Muscle layer of colon (tissue), 2 donors: ENCODE results near the gene ZFPM1.
"Not testable (repeated sequence)": the region's sequence is repeated elsewhere in the genome, so short reads cannot be mapped to it uniquely, and the experiment has no call there.

Experiments
- H3K27ac ChIP-seq: one replicate; pipeline ENCODE4 v1.7.0; 2013; ENCODE audit warnings: low read depth, mild to moderate bottlenecking, low read length, moderate library complexity
- H3K27me3 ChIP-seq, 2 donors: one replicate each; pipeline ENCODE4 v1.7.0; 2013; ENCODE audit warnings: low read length in 2 of 2, mild to moderate bottlenecking in 2 of 2; ENCODE audit not compliant: insufficient read depth in 2 of 2, control insufficient read depth in 1 of 2
- H3K36me3 ChIP-seq: one replicate; pipeline ENCODE4 v1.7.0; 2013; ENCODE audit warnings: mild to moderate bottlenecking, low read length; ENCODE audit not compliant: insufficient read depth
- H3K4me1 ChIP-seq: one replicate; pipeline ENCODE4 v1.7.0; 2013; ENCODE audit warnings: mild to moderate bottlenecking, low read length; ENCODE audit not compliant: insufficient read depth
- H3K4me3 ChIP-seq, 2 donors: one replicate each; pipeline ENCODE4 v1.7.0; 2013; ENCODE audit warnings: low read length in 2 of 2, low read depth in 1 of 2, mild to moderate bottlenecking in 1 of 2, moderate library complexity in 1 of 2
- H3K9ac ChIP-seq: one replicate; pipeline ENCODE4 v1.7.0; 2013; ENCODE audit warnings: low read length
- H3K9me3 ChIP-seq: one replicate; pipeline ENCODE4 v1.7.0; 2013; ENCODE audit warnings: mild to moderate bottlenecking, low read length
- donor health status: abdominal sarcoma.
- donor health status: Adenocarcinoma of cecum.

Gene ZFPM1

GRCh38 chr16:88453217-88453531 is at the start of gene ZFPM1:
Gene ZFPM1 (plus strand): TSS chr16:88453280. CDS start chr16:88453639, 359 bp downstream.
- Histone ChIP-seq H3K9me3 (no peaks in the 10 kb centered on the region), H3K27me3 (peaks cover 25 to 39% of the 10 kb centered on the region in 2 donors), H3K4me1 (peaks cover 21% of the 10 kb centered on the region), H3K36me3 (no peaks in the 10 kb centered on the region), H3K27ac (no peak within 1 kb of the TSS), H3K9ac (no peak within 1 kb of the TSS), H3K4me3 (peak within 1 kb of the TSS; percentile 55 to 67)

- Histone ChIP-seq H3K9ac (no peak overlapping the region), H3K9me3 (no peaks in the 10 kb centered on the region), H3K27me3 (no peaks in the 10 kb centered on the region), H3K4me1 (no peaks in the 10 kb centered on the region), H3K27ac (no peak overlapping the region), H3K4me3 (no peak overlapping the region), H3K36me3 (no peaks in the 10 kb centered on the region)
These were observed 49.1 kb upstream of the ZFPM1 start for GRCh38 chr16:88403794-88404581.

- H3K36me3 ChIP-seq = no peaks in the 10 kb centered on the region
- no peak overlapping the region for H3K27ac ChIP-seq
- no peak overlapping the region for H3K4me3 ChIP-seq
- no peak overlapping the region for H3K9ac ChIP-seq
- no peaks in the 10 kb centered on the region for H3K27me3 ChIP-seq
- no peaks in the 10 kb centered on the region for H3K9me3 ChIP-seq
- no peaks in the 10 kb centered on the region for H3K4me1 ChIP-seq
These were observed 48.3 kb upstream of the ZFPM1 start for GRCh38 chr16:88404769-88405168.

- Histone ChIP-seq H3K4me3 (peak overlapping the region in 1 of 2 donors; percentile 14), H3K9me3 (no peaks in the 10 kb centered on the region), H3K9ac (no peak overlapping the region), H3K36me3 (no peaks in the 10 kb centered on the region), H3K4me1 (no peaks in the 10 kb centered on the region), H3K27me3 (no peaks in the 10 kb centered on the region), H3K27ac (no peak overlapping the region)
These were observed 47.6 kb upstream of the ZFPM1 start for GRCh38 chr16:88405216-88406060.

GRCh38 chr16:88406096-88407041 is 46.7 kb upstream of the ZFPM1 start:
- no peaks in the 10 kb centered on the region for H3K4me1 ChIP-seq
- no peaks in the 10 kb centered on the region for H3K36me3 ChIP-seq
- H3K9me3 ChIP-seq = no peaks in the 10 kb centered on the region
- no peak overlapping the region for H3K27ac ChIP-seq
- peak overlapping the region in 1 of 2 donors; percentile 14 for H3K4me3 ChIP-seq
- H3K27me3 ChIP-seq = no peaks in the 10 kb centered on the region
- no peak overlapping the region for H3K9ac ChIP-seq

- no peak overlapping the region for H3K9ac ChIP-seq
- no peaks in the 10 kb centered on the region for H3K27me3 ChIP-seq
- H3K36me3 ChIP-seq = no peaks in the 10 kb centered on the region
- no peaks in the 10 kb centered on the region for H3K9me3 ChIP-seq
- H3K27ac ChIP-seq = no peak overlapping the region
- H3K4me3 ChIP-seq = no peak overlapping the region
- no peaks in the 10 kb centered on the region for H3K4me1 ChIP-seq
These were observed 46.0 kb upstream of the ZFPM1 start for GRCh38 chr16:88407042-88407420.

- H3K4me3 ChIP-seq = no peak overlapping the region
- H3K9ac ChIP-seq = no peak overlapping the region
- no peaks in the 10 kb centered on the region for H3K4me1 ChIP-seq
- no peaks in the 10 kb centered on the region for H3K9me3 ChIP-seq
- no peak overlapping the region for H3K27ac ChIP-seq
- no peaks in the 10 kb centered on the region for H3K36me3 ChIP-seq
- H3K27me3 ChIP-seq = no peaks in the 10 kb centered on the region
These were observed 45.3 kb upstream of the ZFPM1 start for GRCh38 chr16:88407807-88408206.

GRCh38 chr16:88408561-88409142 is 44.4 kb upstream of the ZFPM1 start:
- H3K9ac ChIP-seq = no peak overlapping the region
- no peak overlapping the region for H3K27ac ChIP-seq
- no peaks in the 10 kb centered on the region for H3K9me3 ChIP-seq
- H3K27me3 ChIP-seq = no peaks in the 10 kb centered on the region
- H3K4me3 ChIP-seq = no peak overlapping the region
- no peaks in the 10 kb centered on the region for H3K4me1 ChIP-seq
- H3K36me3 ChIP-seq = no peaks in the 10 kb centered on the region

- H3K36me3 ChIP-seq = no peaks in the 10 kb centered on the region
- no peaks in the 10 kb centered on the region for H3K9me3 ChIP-seq
- no peak overlapping the region for H3K27ac ChIP-seq
- no peaks in the 10 kb centered on the region for H3K27me3 ChIP-seq
- no peak overlapping the region for H3K9ac ChIP-seq
- H3K4me3 ChIP-seq = no peak overlapping the region
- no peaks in the 10 kb centered on the region for H3K4me1 ChIP-seq
These were observed 43.6 kb upstream of the ZFPM1 start for GRCh38 chr16:88409296-88410065.

- H3K27me3 ChIP-seq, H3K4me3 ChIP-seq, H3K9me3 ChIP-seq, H3K9ac ChIP-seq, H3K36me3 ChIP-seq, H3K27ac ChIP-seq, H3K4me1 ChIP-seq: not testable (repeated sequence)
These were observed 42.6 kb upstream of the ZFPM1 start for GRCh38 chr16:88410297-88410968.
